ENCODE results near the gene ZNF844. TPM values are rescaled to one million over a fixed set of nuclear protein-coding genes. Genes with fewer than 3 reads are reported as not detected.

The ZNF844 gene
- total and polyA plus RNA-seq, 10 of the 15 experiments (the other 5 are each of a cell fraction or from before 2014, with no cell fraction given) = 0.16 to 1.1 (median 0.70) TPM

GRCh38 chr19:12034198-12034597 is 30.3 kb upstream of the ZNF844 start:
- no peak overlapping the region for H3K9ac ChIP-seq (ENCODE audit: control insufficient read depth, insufficient read depth, low read length)
- no peak overlapping the region for H3K4me3 ChIP-seq
- H2AFZ ChIP-seq (ENCODE audit: control insufficient read depth, low read depth, low read length) = no peak overlapping the region
- in situ Hi-C loops (cut with MboI) (no loop called here), intact Hi-C loops (cut with micrococcal nuclease; ENCODE audit: unreplicated experiment) (no loop called here)
- no peak overlapping the region for H3K4me2 ChIP-seq (ENCODE audit: control insufficient read depth, insufficient read depth)
- ChIA-PET SMC1A (ENCODE audit: uncharacterized antibody, unreplicated experiment) (no interaction called here), POLR2A (no interaction called here), CTCF (interaction anchor here (0.5 to 3.0 kb wide), 4 partner anchors 19 to 109 kb away, joined by 3 to 14 read pairs (median 4); partner anchors contain the start of genes ZNF700 and ZNF763), RAD21 (ENCODE audit: unreplicated experiment) (no interaction called here)
- H4K20me1 ChIP-seq (ENCODE audit: control insufficient read depth, insufficient read depth) = no peaks in the 10 kb centered on the region
- no peaks in the 10 kb centered on the region for H3K27me3 ChIP-seq (replicated peaks in 1 of 2; ENCODE audit: control insufficient read depth in 2 of 2, insufficient read depth in 2 of 2, low read length in 1 of 2)
- H3K27ac ChIP-seq (ENCODE audit: control insufficient read depth, insufficient read depth) = no peak overlapping the region
- FAIRE-seq = no peak
- 68% methylated on average over 2 of the region's 2 CpGs for WGBS (ENCODE audit: insufficient coverage, insufficient replicate concordance, low lambda C conversion rate, missing lambda C conversion rate)
- H3K79me2 ChIP-seq (ENCODE audit: control insufficient read depth, insufficient read depth, low read length) = no peaks in the 10 kb centered on the region; the same call in none of the 2 replicates
- no peaks in the 10 kb centered on the region for H3K4me1 ChIP-seq (ENCODE audit: control insufficient read depth, insufficient read depth, low read length)
- H3K36me3 ChIP-seq (ENCODE audit: control insufficient read depth in 2 of 2, insufficient read depth in 2 of 2, low read length in 1 of 2) = no peaks in the 10 kb centered on the region
- ATAC-seq = no peak
- no peaks in the 10 kb centered on the region; the same call in 2 of the 3 replicates for H3K9me3 ChIP-seq (replicated peaks; ENCODE audit: control insufficient read depth, insufficient read depth, low read length)
- TSS peak; percentile 77 for BruUV-seq (replicated peaks)
- no peak for DNase-seq (ENCODE audit: low read depth, low spot score)
- TF ChIP-seq, protein P1, sequence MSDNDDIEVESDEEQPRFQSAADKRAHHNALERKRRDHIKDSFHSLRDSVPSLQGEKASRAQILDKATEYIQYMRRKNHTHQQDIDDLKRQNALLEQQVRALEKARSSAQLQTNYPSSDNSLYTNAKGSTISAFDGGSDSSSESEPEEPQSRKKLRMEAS (IDR thresholded peaks at IDR 0.05; ENCODE audit: low read depth, low read length) = no peak
- TF ChIP-seq JUNB (IDR thresholded peaks at IDR 0.05) (no peak), STAT1 (conservative IDR thresholded peaks at IDR 0.05) (no peak), CHD2 (IDR thresholded peaks at IDR 0.05; ENCODE audit: borderline replicate concordance, low read depth, low read length) (no peak), IRF5 (IDR thresholded peaks at IDR 0.05; ENCODE audit: borderline replicate concordance) (no peak), KLF5 (IDR thresholded peaks at IDR 0.05; ENCODE audit: partially characterized antibody) (no peak), BHLHE40 (IDR thresholded peaks at IDR 0.05; ENCODE audit: borderline replicate concordance in 1 of 2, low read depth in 2 of 2, low read length in 1 of 2) (no peak), BCLAF1 (IDR thresholded peaks at IDR 0.05) (no peak), PBX3 (IDR thresholded peaks at IDR 0.05; ENCODE audit: insufficient replicate concordance, low read depth, low read length) (no peak), E4F1 (IDR thresholded peaks at IDR 0.05; ENCODE audit: borderline replicate concordance, partially characterized antibody) (no peak), ZNF207 (IDR thresholded peaks at IDR 0.05; ENCODE audit: borderline replicate concordance) (no peak), CREB1 (IDR thresholded peaks at IDR 0.05; ENCODE audit: low read depth) (no peak), GABPA (IDR thresholded peaks at IDR 0.05; ENCODE audit: low read depth) (no peak), MEF2A (IDR thresholded peaks at IDR 0.05; ENCODE audit: insufficient read depth, low read depth, low read length) (no peak), ZNF384 (IDR thresholded peaks at IDR 0.05; ENCODE audit: borderline replicate concordance, low read depth, low read length) (no peak), TAF1 (IDR thresholded peaks at IDR 0.05; ENCODE audit: borderline replicate concordance, low read depth, low read length) (no peak), YBX1 (IDR thresholded peaks at IDR 0.05) (no peak)
